ENCODE measurements around the gene IL1RAPL1.

The IL1RAPL1 gene

GRCh38 chrX:29762006-29762405, 1174.8 kb downstream of the IL1RAPL1 start:
- DNase-seq (ENCODE audit: low read depth in 2 of 2): no peak

GRCh38 chrX:29775890-29776289, 1188.6 kb downstream of the IL1RAPL1 start:
- no peak for DNase-seq (ENCODE audit: low read depth in 2 of 2)

- DNase-seq (ENCODE audit: low read depth in 2 of 2): no peak
Observed at GRCh38 chrX:29787656-29788055, 1200.4 kb downstream of the IL1RAPL1 start.

- no peak for DNase-seq (ENCODE audit: low read depth in 2 of 2)
Observed at GRCh38 chrX:29788991-29789699, 1201.9 kb downstream of the IL1RAPL1 start.

- no peak for DNase-seq (ENCODE audit: low read depth in 2 of 2)
Observed at GRCh38 chrX:29792335-29792734, 1205.1 kb downstream of the IL1RAPL1 start.

GRCh38 chrX:29797156-29797555, 1209.9 kb downstream of the IL1RAPL1 start:
- no peak for DNase-seq (ENCODE audit: low read depth in 2 of 2)

GRCh38 chrX:29798469-29798868, 1211.2 kb downstream of the IL1RAPL1 start:
- DNase-seq (ENCODE audit: low read depth in 2 of 2): no peak

GRCh38 chrX:29813174-29813573, 1225.9 kb downstream of the IL1RAPL1 start:
- no peak for DNase-seq (ENCODE audit: low read depth in 2 of 2)

GRCh38 chrX:29824176-29824906, 1237.1 kb downstream of the IL1RAPL1 start:
- no peak for DNase-seq (ENCODE audit: low read depth in 2 of 2)

- no peak for DNase-seq (ENCODE audit: low read depth in 2 of 2)
Observed at GRCh38 chrX:29826742-29827141, 1239.5 kb downstream of the IL1RAPL1 start.

- DNase-seq (ENCODE audit: low read depth in 2 of 2): no peak
Observed at GRCh38 chrX:29834311-29834710, 1247.1 kb downstream of the IL1RAPL1 start.

- DNase-seq (ENCODE audit: low read depth in 2 of 2): no peak
Observed at GRCh38 chrX:29834764-29835163, 1247.5 kb downstream of the IL1RAPL1 start.

GRCh38 chrX:29841750-29842149, 1254.5 kb downstream of the IL1RAPL1 start:
- DNase-seq (ENCODE audit: low read depth in 2 of 2): no peak

GRCh38 chrX:29842552-29842951, 1255.3 kb downstream of the IL1RAPL1 start:
- DNase-seq (ENCODE audit: low read depth in 2 of 2): no peak

- DNase-seq (ENCODE audit: low read depth in 2 of 2): no peak
Observed at GRCh38 chrX:29851857-29852605, 1264.8 kb downstream of the IL1RAPL1 start.

GRCh38 chrX:29852767-29853166, 1265.5 kb downstream of the IL1RAPL1 start:
- DNase-seq (ENCODE audit: low read depth in 2 of 2): no peak

GRCh38 chrX:29858714-29859113, 1271.5 kb downstream of the IL1RAPL1 start:
- DNase-seq (ENCODE audit: low read depth in 2 of 2): no peak

- DNase-seq (ENCODE audit: low read depth in 2 of 2): no peak
Observed at GRCh38 chrX:29862126-29862677, 1275.0 kb downstream of the IL1RAPL1 start.

GRCh38 chrX:29867971-29868370, 1280.7 kb downstream of the IL1RAPL1 start:
- no peak for DNase-seq (ENCODE audit: low read depth in 2 of 2)

GRCh38 chrX:29869837-29870236, 1282.6 kb downstream of the IL1RAPL1 start:
- no peak for DNase-seq (ENCODE audit: low read depth in 2 of 2)

- no peak for DNase-seq (ENCODE audit: low read depth in 2 of 2)
Observed at GRCh38 chrX:29870608-29871007, 1283.4 kb downstream of the IL1RAPL1 start.

- no peak for DNase-seq (ENCODE audit: low read depth in 2 of 2)
Observed at GRCh38 chrX:29872831-29873230, 1285.6 kb downstream of the IL1RAPL1 start.
